Naive thymus-derived CD4-positive, alpha-beta T cell (primary cell): ENCODE results near the gene CCDC85A. TPM values are rescaled to one million over a fixed set of nuclear protein-coding genes. Genes with fewer than 3 reads are reported as not detected.

Experiments used
- ATAC-seq: fragments of 150-1000 bp; cut with Tn5 transposase; 2 replicates; pipeline ENCODE4 v1.10.0; 2021; ENCODE audit warnings: mild to moderate bottlenecking, moderate library complexity
- CTCF ChIA-PET: fragments of 350-600 bp; sonication (Branson Sonifier 250); formaldehyde crosslinking; loops from one replicate; lab custom pipeline; 2021; ENCODE audit warnings: antibody characterized with exemption; lab: Charles Lee
- POLR2A ChIA-PET: fragments of 350-600 bp; sonication (Branson Sonifier 250); formaldehyde crosslinking; loops from one replicate; lab custom pipeline; 2021; ENCODE audit warnings: antibody characterized with exemption, inconsistent platforms; lab: Charles Lee
- DNase-seq, 9 donors: peaks; one replicate each; pipeline versions ENCODE4 v3.0.0 to v3.0.0-alpha.2; 2020 to 2022; ENCODE audit warnings: mixed read lengths in 1 of 9
- H3K27ac ChIP-seq: one replicate; pipeline ENCODE4 v1.7.0; 2013; ENCODE audit warnings: mild to moderate bottlenecking, low read depth, low read length, moderate library complexity
- H3K27me3 ChIP-seq, 2 donors: one replicate each; pipeline ENCODE4 v1.7.0; 2013; ENCODE audit warnings: low read length in 2 of 2, mild to moderate bottlenecking in 2 of 2, moderate library complexity in 2 of 2; ENCODE audit not compliant: control insufficient read depth in 2 of 2, insufficient read depth in 2 of 2
- H3K36me3 ChIP-seq, 3 experiments: 1 replicate in 2 of 3; 2 replicates in 1 of 3; pipeline ENCODE4 v1.7.0; 2013; ENCODE audit warnings: low read length in 3 of 3, mild to moderate bottlenecking in 3 of 3, moderate library complexity in 1 of 3; ENCODE audit not compliant: insufficient read depth in 3 of 3, control insufficient read depth in 2 of 3
- H3K4me1 ChIP-seq, 2 donors: one replicate each; pipeline ENCODE4 v1.7.0; 2013; ENCODE audit warnings: low read length in 2 of 2, mild to moderate bottlenecking in 2 of 2, moderate library complexity in 1 of 2; ENCODE audit not compliant: control insufficient read depth in 2 of 2, insufficient read depth in 2 of 2
- H3K4me3 ChIP-seq: 2 replicates; pipeline ENCODE4 v1.7.0; 2013; ENCODE audit warnings: mild to moderate bottlenecking, low read length
- H3K9me3 ChIP-seq, 3 experiments: 1 replicate in 2 of 3; 2 replicates in 1 of 3; pipeline ENCODE4 v1.7.0; 2013; ENCODE audit warnings: low read length in 3 of 3; ENCODE audit not compliant: control insufficient read depth in 2 of 3
- H3K27ac Mint-ChIP-seq, 9 donors: one replicate each; pipeline ENCODE4 v1.8.0; 2020 to 2022; ENCODE audit warnings: mixed read lengths in 9 of 9, mild to moderate bottlenecking in 8 of 9, moderate library complexity in 5 of 9, inconsistent platforms in 2 of 9
- H3K27me3 Mint-ChIP-seq, 5 donors: one replicate each; pipeline ENCODE4 v1.8.0; 2021 to 2022; ENCODE audit warnings: mixed read lengths in 5 of 5, mild to moderate bottlenecking in 1 of 5
- H3K36me3 Mint-ChIP-seq, 5 donors: one replicate each; pipeline ENCODE4 v1.8.0; 2020 to 2022; ENCODE audit warnings: mixed read lengths in 5 of 5, mild to moderate bottlenecking in 3 of 5, inconsistent platforms in 1 of 5
- H3K4me1 Mint-ChIP-seq, 7 donors: one replicate each; pipeline ENCODE4 v1.8.0; 2020 to 2022; ENCODE audit warnings: mixed read lengths in 7 of 7, mild to moderate bottlenecking in 3 of 7, inconsistent platforms in 1 of 7
- H3K4me3 Mint-ChIP-seq, 10 donors: one replicate each; pipeline ENCODE4 v1.8.0; 2020 to 2022; ENCODE audit warnings: mild to moderate bottlenecking in 10 of 10, mixed read lengths in 10 of 10, moderate library complexity in 6 of 10, inconsistent platforms in 2 of 10
- H3K9me3 Mint-ChIP-seq, 11 donors: one replicate each; pipeline ENCODE4 v1.8.0; 2020 to 2022; ENCODE audit warnings: mixed read lengths in 11 of 11, mild to moderate bottlenecking in 4 of 11, inconsistent platforms in 1 of 11, moderate library complexity in 1 of 11
- intact Hi-C, 2 donors: fragments of 100-400 bp; cut with micrococcal nuclease; formaldehyde crosslinking; loops; one replicate each; pipeline ENCODE4 v1.15.1; 2023
- polyA plus RNA-seq, 2 donors: library from polyadenylated mRNA; unstranded; fragments of 300-500 nt; fragmentation: Illumina TruSeq; gene quantifications; one replicate each; pipeline ENCODE4 v1.2.3, GENCODE V29; 2021
- total RNA-seq, 6 experiments: library from RNA in 5 of 6; stranded (reverse) in 5 of 6; gene quantifications; 1 replicate in 5 of 6; 2 replicates in 1 of 6; pipeline ENCODE4 v1.2.3 and lab custom pipeline; 2021 to 2026

The CCDC85A gene
- total and polyA plus RNA-seq, 7 experiments from 2014 or later, result not detected

DNA sequence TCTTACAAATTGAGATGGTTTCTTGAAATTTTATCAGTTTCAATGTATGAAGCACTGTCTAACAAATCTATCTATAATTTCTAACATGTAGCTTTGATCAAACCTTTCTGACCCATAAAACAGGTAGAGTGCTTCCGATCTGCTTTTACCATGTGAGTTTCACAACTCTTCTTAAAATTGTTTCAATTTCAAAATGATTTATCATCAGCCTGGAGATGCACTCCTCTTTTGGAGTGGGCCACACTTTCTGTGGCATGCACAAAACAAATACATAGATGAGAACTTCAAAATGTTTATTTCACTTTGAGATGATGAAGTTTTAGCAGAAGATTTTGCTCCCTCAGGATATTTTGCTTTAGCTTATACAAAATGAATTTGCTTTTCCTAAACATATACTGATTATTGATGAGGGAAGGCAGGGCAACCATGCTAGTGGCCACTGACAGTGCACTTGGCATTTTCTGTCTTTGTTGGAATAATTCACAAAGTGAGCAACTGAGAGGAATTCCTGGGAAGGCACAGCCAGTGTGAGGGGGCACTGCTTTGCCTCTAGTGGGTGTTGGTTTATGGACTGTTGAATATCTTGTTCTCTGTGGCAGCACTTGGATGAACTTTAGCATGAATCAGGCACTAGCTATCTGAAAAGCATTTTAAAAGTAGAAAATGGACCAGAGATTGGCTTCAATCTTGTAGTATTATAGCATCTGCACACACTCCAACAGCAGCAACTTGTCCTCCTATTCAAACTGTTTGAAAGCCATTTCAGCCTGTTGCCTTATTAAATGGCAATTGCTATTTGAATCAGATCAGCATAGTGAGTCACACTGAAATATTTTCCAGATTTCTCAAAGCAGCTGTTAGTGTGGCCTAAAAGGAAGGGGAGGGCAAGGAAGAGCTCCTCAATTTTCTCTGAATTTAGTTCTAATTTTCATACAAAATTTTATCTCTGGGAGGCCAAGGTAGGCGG, 193.2 kb downstream of the CCDC85A start:
- H3K27ac ChIP-seq, result no peak overlapping the region
- no peaks in the 10 kb centered on the region for H3K4me1 Mint-ChIP-seq
- DNase-seq (no peak), ATAC-seq (no peak)
- CTCF ChIA-PET, result no interaction called here
- no peaks in the 10 kb centered on the region for H3K36me3 ChIP-seq
- H3K9me3 Mint-ChIP-seq, result peaks cover 0 to 9% (median 1%) of the 10 kb centered on the region in 11 donors
- H3K4me1 ChIP-seq, result no peaks in the 10 kb centered on the region
- H3K27me3 ChIP-seq, result no peaks in the 10 kb centered on the region
- no peak overlapping the region for H3K4me3 Mint-ChIP-seq
- H3K4me3 ChIP-seq, result no peak overlapping the region
- no peak overlapping the region for H3K27ac Mint-ChIP-seq
- intact Hi-C loops, result no loop called here
- no peaks in the 10 kb centered on the region for H3K36me3 Mint-ChIP-seq
- H3K27me3 Mint-ChIP-seq, result no peaks in the 10 kb centered on the region
- POLR2A ChIA-PET, result no interaction called here
- no peaks in the 10 kb centered on the region for H3K9me3 ChIP-seq

DNA sequence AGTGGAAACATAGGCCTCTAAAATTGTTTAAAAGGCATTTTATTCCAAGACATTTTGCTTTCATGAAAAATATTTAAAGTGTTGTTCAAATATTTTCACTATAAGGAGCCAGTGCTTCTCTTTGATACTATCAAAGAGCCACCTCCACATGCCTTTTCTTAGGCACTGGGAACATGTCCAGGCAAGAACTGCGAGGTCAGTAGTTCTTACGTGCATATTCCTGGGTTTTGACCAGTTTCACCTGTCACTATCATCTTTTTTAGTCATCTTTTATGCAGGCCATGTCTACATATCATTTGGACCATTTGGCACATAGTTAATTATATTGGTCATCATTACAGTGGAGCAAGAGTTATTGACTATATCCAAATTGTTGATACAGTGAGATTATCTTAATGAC, 195.3 kb downstream of the CCDC85A start:
- no peak for ATAC-seq
- Histone ChIP-seq H3K4me1 (no peaks in the 10 kb centered on the region), H3K36me3 (no peaks in the 10 kb centered on the region), H3K27ac (no peak overlapping the region), H3K9me3 (no peaks in the 10 kb centered on the region), H3K27me3 (no peaks in the 10 kb centered on the region), H3K4me3 (no peak overlapping the region)
- no peaks in the 10 kb centered on the region for H3K36me3 Mint-ChIP-seq
- no peak overlapping the region for H3K27ac Mint-ChIP-seq
- no peak overlapping the region for H3K4me3 Mint-ChIP-seq
- H3K9me3 Mint-ChIP-seq, result peaks cover 0 to 5% (median 0%) of the 10 kb centered on the region in 11 donors
- CTCF ChIA-PET, result no interaction called here
- POLR2A ChIA-PET, result interaction anchor here (0.7 kb wide), 1 partner anchor 16 kb away, joined by 3 read pairs; no protein-coding TSS in a partner anchor
- intact Hi-C loops, result no loop called here
- no peaks in the 10 kb centered on the region for H3K27me3 Mint-ChIP-seq
- no peak for DNase-seq
- H3K4me1 Mint-ChIP-seq, result no peaks in the 10 kb centered on the region

- intact Hi-C loops, result no loop called here
- no peaks in the 10 kb centered on the region for H3K9me3 ChIP-seq
- POLR2A ChIA-PET, result no interaction called here
- H3K4me1 ChIP-seq, result no peaks in the 10 kb centered on the region
- no peaks in the 10 kb centered on the region for H3K36me3 ChIP-seq
- no peaks in the 10 kb centered on the region for H3K27me3 ChIP-seq
- ATAC-seq (no peak), DNase-seq (no peak)
- no peak overlapping the region for H3K4me3 Mint-ChIP-seq
- H3K36me3 Mint-ChIP-seq, result no peaks in the 10 kb centered on the region
- no peaks in the 10 kb centered on the region for H3K27me3 Mint-ChIP-seq
- CTCF ChIA-PET, result no interaction called here
- H3K9me3 Mint-ChIP-seq, result peaks cover 0 to 5% (median 0%) of the 10 kb centered on the region in 11 donors
- no peak overlapping the region for H3K27ac ChIP-seq
- no peaks in the 10 kb centered on the region for H3K4me1 Mint-ChIP-seq
- no peak overlapping the region for H3K4me3 ChIP-seq
- no peak overlapping the region for H3K27ac Mint-ChIP-seq
These were observed 197.1 kb downstream of the CCDC85A start for GRCh38 chr2:56380861-56381260.

- Mint-ChIP-seq H3K36me3 (no peaks in the 10 kb centered on the region), H3K4me1 (no peaks in the 10 kb centered on the region), H3K4me3 (no peak overlapping the region), H3K9me3 (peaks cover 0 to 5% (median 0%) of the 10 kb centered on the region in 11 donors), H3K27me3 (no peaks in the 10 kb centered on the region), H3K27ac (no peak overlapping the region)
- ChIA-PET CTCF (no interaction called here), POLR2A (no interaction called here)
- no peaks in the 10 kb centered on the region for H3K27me3 ChIP-seq
- H3K36me3 ChIP-seq, result no peaks in the 10 kb centered on the region
- H3K4me3 ChIP-seq, result no peak overlapping the region
- ATAC-seq, result no peak
- no peak for DNase-seq
- H3K4me1 ChIP-seq, result no peaks in the 10 kb centered on the region
- intact Hi-C loops, result no loop called here
- no peak overlapping the region for H3K27ac ChIP-seq
- H3K9me3 ChIP-seq, result no peaks in the 10 kb centered on the region
These were observed 198.7 kb downstream of the CCDC85A start for GRCh38 chr2:56382466-56382865.

- Mint-ChIP-seq H3K36me3 (no peaks in the 10 kb centered on the region), H3K4me3 (no peak overlapping the region), H3K27me3 (no peaks in the 10 kb centered on the region), H3K27ac (no peak overlapping the region), H3K4me1 (no peaks in the 10 kb centered on the region), H3K9me3 (peaks cover 0 to 13% (median 2%) of the 10 kb centered on the region in 11 donors)
- no peak for ATAC-seq
- H3K27me3 ChIP-seq, result no peaks in the 10 kb centered on the region
- no peak overlapping the region for H3K27ac ChIP-seq
- H3K36me3 ChIP-seq, result no peaks in the 10 kb centered on the region
- ChIA-PET CTCF (no interaction called here), POLR2A (no interaction called here)
- no peaks in the 10 kb centered on the region for H3K4me1 ChIP-seq
- intact Hi-C loops, result no loop called here
- no peaks in the 10 kb centered on the region for H3K9me3 ChIP-seq
- no peak overlapping the region for H3K4me3 ChIP-seq
- DNase-seq, result no peak
These were observed 202.9 kb downstream of the CCDC85A start for GRCh38 chr2:56386657-56387056.

GRCh38 chr2:56390644-56391043, 206.9 kb downstream of the CCDC85A start:
- no peak overlapping the region for H3K4me3 Mint-ChIP-seq
- H3K9me3 ChIP-seq, result no peaks in the 10 kb centered on the region
- H3K4me1 Mint-ChIP-seq, result no peaks in the 10 kb centered on the region
- CTCF ChIA-PET, result no interaction called here
- peaks cover 0 to 21% (median 3%) of the 10 kb centered on the region in 11 donors for H3K9me3 Mint-ChIP-seq
- no peaks in the 10 kb centered on the region for H3K27me3 ChIP-seq
- H3K4me1 ChIP-seq, result no peaks in the 10 kb centered on the region
- H3K4me3 ChIP-seq, result no peak overlapping the region
- POLR2A ChIA-PET, result no interaction called here
- no peak overlapping the region for H3K27ac Mint-ChIP-seq
- no peaks in the 10 kb centered on the region for H3K27me3 Mint-ChIP-seq
- intact Hi-C loops, result no loop called here
- no peak for ATAC-seq
- no peaks in the 10 kb centered on the region for H3K36me3 Mint-ChIP-seq
- no peak overlapping the region for H3K27ac ChIP-seq
- no peaks in the 10 kb centered on the region for H3K36me3 ChIP-seq
- no peak for DNase-seq

- H3K9me3 ChIP-seq, result no peaks in the 10 kb centered on the region
- POLR2A ChIA-PET, result no interaction called here
- no peak overlapping the region for H3K27ac ChIP-seq
- no peaks in the 10 kb centered on the region for H3K27me3 ChIP-seq
- no peaks in the 10 kb centered on the region for H3K27me3 Mint-ChIP-seq
- ATAC-seq, result no peak
- no peak overlapping the region for H3K4me3 ChIP-seq
- CTCF ChIA-PET, result no interaction called here
- intact Hi-C loops, result no loop called here
- no peak for DNase-seq
- H3K4me1 ChIP-seq, result no peaks in the 10 kb centered on the region
- no peaks in the 10 kb centered on the region for H3K36me3 Mint-ChIP-seq
- H3K9me3 Mint-ChIP-seq, result peaks cover 0 to 15% (median 5%) of the 10 kb centered on the region in 11 donors
- H3K36me3 ChIP-seq, result no peaks in the 10 kb centered on the region
- H3K4me3 Mint-ChIP-seq, result no peak overlapping the region
- no peak overlapping the region for H3K27ac Mint-ChIP-seq
- H3K4me1 Mint-ChIP-seq, result no peaks in the 10 kb centered on the region
These were observed 226.3 kb downstream of the CCDC85A start for GRCh38 chr2:56410140-56410539.
